HepG2 (cell line): ENCODE results near the gene SLC9A9. TPM values are rescaled to one million over a fixed set of nuclear protein-coding genes. Genes with fewer than 3 reads are reported as not detected.

Experiments
- ATAC-seq: fragments of 200-7000 bp; cut with Tn5 transposase; 3 replicates; pipeline ENCODE4 v1.9.1; 2020; ENCODE audit warnings: mild to moderate bottlenecking, moderate library complexity
- BruUV-seq: library from RNA; stranded (reverse); fragments of 400-500 nt; replicated peaks from 2 replicates; lab custom pipeline; 2021; lab: Mats Ljungman, UMichigan
- CTCF ChIA-PET: fragments of 300-600 bp; formaldehyde crosslinking; extraction: SDS; loops from one replicate; lab custom pipeline; 2021; ENCODE audit warnings: low total read pairs, inconsistent platforms, low intra/inter-chr PET ratio; lab: Yijun Ruan, JAX
- POLR2A ChIA-PET: fragments of 350-600 bp; sonication (Branson Sonifier 250); formaldehyde crosslinking; loops from one replicate; lab custom pipeline; 2020; ENCODE audit warnings: antibody characterized with exemption, inconsistent platforms; lab: Yijun Ruan, JAX
- DNase-seq: peaks from one replicate; pipeline ENCODE4 v3.0.0-alpha.2; 2015; ENCODE audit warnings: low spot score
- FAIRE-seq: peaks from 3 replicates; lab custom pipeline; 2011; peaks lifted over from hg19 to GRCh38; lab: Jason Lieb, UNC
- H2AFZ ChIP-seq: one replicate; pipeline ENCODE4 v1.6.1; 2011; ENCODE audit warnings: low read length, inconsistent platforms
- H3K27ac ChIP-seq: fragments of 300-600 bp; 3 replicates; pipeline ENCODE4 v1.8.0; 2011; ENCODE audit warnings: mixed run types, mild to moderate bottlenecking, mixed read lengths, low read length, inconsistent platforms; ENCODE audit not compliant: insufficient read depth; ENCODE audit errors: extremely low read length
- H3K27me3 ChIP-seq, 2 experiments: fragments of 200-600 bp in 1 of 2; 2 replicates in 1 of 2; 3 replicates in 1 of 2; pipeline versions ENCODE4 v1.6.0 to v1.8.0; 2011; ENCODE audit warnings: low read length in 2 of 2, mild to moderate bottlenecking in 2 of 2, moderate library complexity in 2 of 2, inconsistent platforms in 1 of 2; ENCODE audit not compliant: insufficient read depth in 2 of 2, control insufficient read depth in 1 of 2
- H3K36me3 ChIP-seq, 2 experiments: fragments of 200-600 bp in 1 of 2; replicated peaks in 1 of 2; 2 replicates in 1 of 2; 3 replicates in 1 of 2; pipeline versions ENCODE4 v1.5.1 to v1.8.0; 2011; ENCODE audit warnings: low read length in 2 of 2, inconsistent platforms in 1 of 2; ENCODE audit not compliant: insufficient read depth in 2 of 2, control insufficient read depth in 1 of 2
- H3K4me1 ChIP-seq: 2 replicates; pipeline ENCODE4 v1.5.1; 2012; ENCODE audit warnings: low read length, inconsistent platforms; ENCODE audit not compliant: insufficient read depth
- H3K4me2 ChIP-seq: 2 replicates; pipeline ENCODE4 v1.6.0; 2011; ENCODE audit warnings: low read depth, low read length, inconsistent platforms
- H3K4me3 ChIP-seq, 3 experiments: fragments of 200-600 bp in 1 of 3; sonication (generic), shearing (Covaris generic) in 1 of 3; replicated peaks in 1 of 3; 2 replicates each; pipeline ENCODE4 v1.5.1; 2011 to 2016; ENCODE audit warnings: low read length in 3 of 3, inconsistent platforms in 2 of 3, low read depth in 2 of 3, mild to moderate bottlenecking in 2 of 3, control low read depth in 1 of 3, mixed read lengths in 1 of 3; ENCODE audit not compliant: insufficient read depth in 1 of 3
- H3K79me2 ChIP-seq: one replicate; pipeline ENCODE4 v1.6.1; 2011; ENCODE audit warnings: low read length, inconsistent platforms; ENCODE audit not compliant: insufficient read depth
- H3K9ac ChIP-seq: 2 replicates; pipeline ENCODE4 v1.6.0; 2011; ENCODE audit warnings: mild to moderate bottlenecking, low read depth, low read length, inconsistent platforms; ENCODE audit not compliant: insufficient read depth
- H3K9me3 ChIP-seq: 2 replicates; pipeline ENCODE4 v1.5.1; 2012; ENCODE audit warnings: mild to moderate bottlenecking, low read length
- H4K20me1 ChIP-seq: 2 replicates; pipeline ENCODE4 v1.6.0; 2011; ENCODE audit warnings: inconsistent platforms, mild to moderate bottlenecking, low read length, moderate library complexity; ENCODE audit not compliant: insufficient read depth
- ATF3 ChIP-seq: sonication (generic); formaldehyde crosslinking; IDR thresholded peaks from 2 replicates; pipeline ENCODE4 v1.4.0; 2020; ENCODE audit warnings: missing genetic modification reagents
- FOXM1 ChIP-seq: sonication (generic); formaldehyde crosslinking; IDR thresholded peaks from 2 replicates; pipeline ENCODE4 v1.5.0; 2020; ENCODE audit warnings: missing genetic modification reagents
- KAT2B ChIP-seq: fragments of 150-350 bp; IDR thresholded peaks from 2 replicates; pipeline ENCODE4 v1.6.1; 2014; ENCODE audit warnings: low read depth, low read length, borderline replicate concordance
- NCOR1 ChIP-seq: fragments of 200-600 bp; sonication (generic); IDR thresholded peaks from 2 replicates; pipeline ENCODE4 v1.7.0; 2017; ENCODE audit warnings: antibody characterized with exemption, low read length, borderline replicate concordance
- NR2F6 ChIP-seq, 2 experiments: IDR thresholded peaks; 2 replicates each; pipeline ENCODE4 v1.6.1; 2016; ENCODE audit warnings: antibody characterized with exemption in 1 of 2, mild to moderate bottlenecking in 1 of 2
- PBX3 ChIP-seq: sonication (generic); formaldehyde crosslinking; IDR thresholded peaks from 2 replicates; pipeline ENCODE4 v1.8.1; 2023; ENCODE audit warnings: missing genetic modification reagents, inconsistent platforms, borderline replicate concordance
- RCOR2 ChIP-seq: IDR thresholded peaks from 2 replicates; pipeline ENCODE4 v1.6.1; 2016; ENCODE audit warnings: missing biosample characterization, missing genetic modification reagents
- RNF2 ChIP-seq: fragments of 450-650 bp; conservative IDR thresholded peaks from 2 replicates; pipeline ENCODE4 v1.6.1; 2016; ENCODE audit warnings: low read depth
- STAT5B ChIP-seq: sonication (generic); formaldehyde crosslinking; IDR thresholded peaks from 2 replicates; pipeline ENCODE4 v1.4.0; 2020; ENCODE audit warnings: missing genetic modification reagents
- TARDBP ChIP-seq: sonication (generic); formaldehyde crosslinking; IDR thresholded peaks from 2 replicates; pipeline ENCODE4 v1.8.0; 2022; ENCODE audit warnings: mild to moderate bottlenecking, missing genetic modification reagents
- ZFAT ChIP-seq: sonication (generic); formaldehyde crosslinking; conservative IDR thresholded peaks from 2 replicates; pipeline ENCODE4 v1.8.1; 2023; ENCODE audit warnings: missing genetic modification reagents, inconsistent platforms
- ZNF230 ChIP-seq: sonication (generic); formaldehyde crosslinking; IDR thresholded peaks from 2 replicates; pipeline ENCODE4 v1.4.0; 2020; ENCODE audit warnings: mild to moderate bottlenecking, missing genetic modification reagents
- ZNF557 ChIP-seq: sonication (generic); formaldehyde crosslinking; IDR thresholded peaks from 2 replicates; pipeline ENCODE4 v1.4.0; 2020; ENCODE audit warnings: missing genetic modification reagents
- ZNF564 ChIP-seq: sonication (generic); formaldehyde crosslinking; IDR thresholded peaks from 2 replicates; pipeline ENCODE4 v1.8.1; 2023; ENCODE audit warnings: mild to moderate bottlenecking, missing genetic modification reagents
- ZNF597 ChIP-seq: sonication (generic); formaldehyde crosslinking; IDR thresholded peaks from 2 replicates; pipeline ENCODE4 v1.5.0; 2020; ENCODE audit warnings: missing genetic modification reagents
- ZNF777 ChIP-seq: sonication (generic); formaldehyde crosslinking; IDR thresholded peaks from 2 replicates; pipeline ENCODE4 v1.4.0; 2020; ENCODE audit warnings: missing genetic modification reagents
- WGBS: methylation state at CpG from one replicate; pipeline ENCODE4 v1.1.6; 2017; ENCODE audit warnings: low lambda C conversion rate; 5-methylcytosine and 5-hydroxymethylcytosine counted together
- in situ Hi-C: cut with HindIII; loops from 2 replicates; pipeline ENCODE4 v1.10.0; 2017; ENCODE audit warnings: low pct_unique_long_range_greater_than_20kb; ENCODE audit not compliant: extremely low pct_ligation_motif_present
- intact Hi-C: fragments of 100-400 bp; cut with micrococcal nuclease; formaldehyde crosslinking; loops from one replicate; pipeline ENCODE4 v1.10.0; 2022; ENCODE audit not compliant: unreplicated experiment
- polyA plus RNA-seq, 8 experiments: library from polyadenylated mRNA; depleted of rRNA in 3 of 8; stranded (reverse) in 7 of 8; unstranded in 1 of 8; fragments of >200 nt; fragmentation: Illumina TruSeq in 4 of 8; extraction: Trizol in 4 of 8; gene quantifications; 2 replicates each; pipeline versions ENCODE4 v1.2.1 to v1.2.3, GENCODE V29; 2011 to 2016; ENCODE audit warnings: low read depth in 4 of 8, missing spikeins in 1 of 8, mixed read lengths in 1 of 8; ENCODE audit not compliant: insufficient read depth in 1 of 8
- total RNA-seq, 5 experiments: library from RNA; depleted of rRNA; stranded (reverse); fragments of >200 nt; fragmentation: Illumina TruSeq; extraction: Trizol; gene quantifications; 2 replicates each; pipeline ENCODE4 v1.2.3, GENCODE V29; 2016; ENCODE audit warnings: low read depth in 1 of 5

Gene SLC9A9
- total and polyA plus RNA-seq, 2 of the 13 experiments (the other 11 are each of a cell fraction or from before 2014, with no cell fraction given), result not detected

- no peak for TF ChIP-seq KAT2B
- no peak for TF ChIP-seq RNF2
These were observed 436.2 kb downstream of the SLC9A9 start (continued) for GRCh38 chr3:143412084-143412483.

- FAIRE-seq (no peak), DNase-seq (no peak)
These were observed 438.0 kb downstream of the SLC9A9 start for GRCh38 chr3:143410259-143410658.

More at GRCh38 chr3:143410259-143410658, 438.0 kb downstream of the SLC9A9 start:
- intact Hi-C loops, result no loop called here
- H2AFZ ChIP-seq, result no peak overlapping the region
- POLR2A ChIA-PET, result no interaction called here
- no peak for ATAC-seq
- no peaks in the 10 kb centered on the region for H3K9me3 ChIP-seq
- no peak overlapping the region for H3K4me2 ChIP-seq
- in situ Hi-C loops, result no loop called here
- TF ChIP-seq NR2F6 (IDR thresholded peaks at IDR 0.05), result no peak
- TF ChIP-seq NR2F6 (CRISPR knock-in tag; IDR thresholded peaks at IDR 0.05), result no peak
- no peak for TF ChIP-seq PBX3 (CRISPR knock-in tag)
- no peak for TF ChIP-seq STAT5B (CRISPR knock-in tag)
- TF ChIP-seq ATF3, result no peak
- TF ChIP-seq ZFAT (CRISPR knock-in tag), result no peak
- no peak for TF ChIP-seq RCOR2 (CRISPR knock-in tag)
- no peak for TF ChIP-seq ZNF557 (CRISPR knock-in tag)
- no peak for TF ChIP-seq ZNF564 (CRISPR knock-in tag)
- no peak for TF ChIP-seq ZNF777 (CRISPR knock-in tag)
- no peak for TF ChIP-seq FOXM1
- TF ChIP-seq ZNF230 (CRISPR knock-in tag), result no peak
- TF ChIP-seq TARDBP, result no peak
- TF ChIP-seq NCOR1, result no peak
- TF ChIP-seq ZNF597 (CRISPR knock-in tag), result no peak
- TF ChIP-seq, all 625 proteins: peak for 0
- H3K4me3 ChIP-seq, result no peak overlapping the region
- no peaks in the 10 kb centered on the region for H4K20me1 ChIP-seq
- H3K79me2 ChIP-seq, result no peaks in the 10 kb centered on the region
- 0% methylated on average over 1 of the region's 1 CpG for WGBS
- CTCF ChIA-PET, result no interaction called here
- H3K9ac ChIP-seq, result no peak overlapping the region
- no peaks in the 10 kb centered on the region for H3K36me3 ChIP-seq
- no TSS peak for BruUV-seq
- H3K4me1 ChIP-seq, result no peaks in the 10 kb centered on the region
- no peaks in the 10 kb centered on the region for H3K27me3 ChIP-seq
- no peak overlapping the region for H3K27ac ChIP-seq
